K562 (cell line): ENCODE results near the gene HLA-DOB. TPM values are rescaled to one million over a fixed set of nuclear protein-coding genes. Genes with fewer than 3 reads are reported as not detected.

ENCODE experiments used
- CBFB ChIP-seq: sonication (generic); formaldehyde crosslinking; IDR thresholded peaks from 2 replicates; pipeline ENCODE4 v1.4.0; 2020; ENCODE audit warnings: mild to moderate bottlenecking, missing genetic modification reagents
- CCNT2 ChIP-seq: IDR thresholded peaks from 2 replicates; pipeline ENCODE4 v1.6.1; 2011; ENCODE audit warnings: borderline replicate concordance, low read depth, mild to moderate bottlenecking, moderate library complexity, mixed read lengths, low read length; ENCODE audit not compliant: insufficient read length; ENCODE audit errors: extremely low read depth
- DLX4 ChIP-seq: fragments of 250-450 bp; sonication (Bioruptor Pico); IDR thresholded peaks from 2 replicates; pipeline ENCODE4 v1.6.1; 2021; ENCODE audit warnings: mild to moderate bottlenecking
- E4F1 ChIP-seq: fragments of 250-450 bp; sonication (Bioruptor Pico); IDR thresholded peaks from 2 replicates; pipeline ENCODE4 v1.5.0; 2021; ENCODE audit warnings: mild to moderate bottlenecking, borderline replicate concordance
- GATAD2B ChIP-seq: fragments of 450-650 bp; IDR thresholded peaks from 2 replicates; pipeline ENCODE4 v1.6.1; 2017; ENCODE audit warnings: mild to moderate bottlenecking, borderline replicate concordance
- GTF2F1 ChIP-seq: IDR thresholded peaks from 2 replicates; pipeline ENCODE4 v1.6.1; 2011; ENCODE audit warnings: low read depth, low read length, improper control_type of control experiment
- HMGXB4 ChIP-seq: sonication (generic); formaldehyde crosslinking; IDR thresholded peaks from 2 replicates; pipeline ENCODE4 v1.8.1; 2023; ENCODE audit warnings: mild to moderate bottlenecking, missing genetic modification reagents
- NCOA2 ChIP-seq, 2 experiments: fragments of 450-650 bp; IDR thresholded peaks; 2 replicates each; pipeline ENCODE4 v1.6.1; 2018; ENCODE audit warnings: mild to moderate bottlenecking in 2 of 2, moderate library complexity in 1 of 2; ENCODE audit not compliant: partially characterized antibody in 2 of 2
- PRPF4 ChIP-seq: fragments of 200-400 bp; formaldehyde crosslinking; IDR thresholded peaks from one replicate; pipeline ENCODE4 v1.6.1; 2017; ENCODE audit warnings: low read length, low read depth, mild to moderate bottlenecking; ENCODE audit not compliant: insufficient read depth, poor library complexity, severe bottlenecking
- SMC3 ChIP-seq: conservative IDR thresholded peaks from 2 replicates; pipeline ENCODE4 v1.6.1; 2011; ENCODE audit warnings: low read depth, low read length, improper control_type of control experiment; ENCODE audit not compliant: insufficient read depth
- SOX6 ChIP-seq: fragments of 450-650 bp; IDR thresholded peaks from 2 replicates; pipeline ENCODE4 v1.6.1; 2014; ENCODE audit warnings: mild to moderate bottlenecking
- SPI1 ChIP-seq: IDR thresholded peaks from 2 replicates; pipeline ENCODE4 v1.6.1; 2011; ENCODE audit warnings: low read depth, low read length, control low read depth, borderline replicate concordance
- USF2 ChIP-seq: sonication (generic); formaldehyde crosslinking; IDR thresholded peaks from 2 replicates; pipeline ENCODE4 v1.5.0; 2020; ENCODE audit warnings: missing genetic modification reagents
- XRCC3 ChIP-seq: fragments of 450-650 bp; IDR thresholded peaks from 2 replicates; pipeline ENCODE4 v1.6.1; 2017; ENCODE audit warnings: mild to moderate bottlenecking, moderate library complexity
- ZBTB26 ChIP-seq: fragments of 450-650 bp; formaldehyde crosslinking; IDR thresholded peaks from 2 replicates; pipeline ENCODE4 v1.4.0; 2022; ENCODE audit warnings: missing genetic modification characterization
- ZBTB9 ChIP-seq: fragments of 450-650 bp; formaldehyde crosslinking; IDR thresholded peaks from 2 replicates; pipeline ENCODE4 v1.4.0; 2020; ENCODE audit warnings: mild to moderate bottlenecking, moderate library complexity
- ZNF134 ChIP-seq: fragments of 250-450 bp; sonication (Bioruptor Pico); conservative IDR thresholded peaks from 2 replicates; pipeline ENCODE4 v1.4.0; 2020
- ZNF41 ChIP-seq: fragments of 250-450 bp; sonication (Bioruptor Pico); conservative IDR thresholded peaks from 2 replicates; pipeline ENCODE4 v1.4.0; 2020; ENCODE audit warnings: mild to moderate bottlenecking
- ZNF57 ChIP-seq: fragments of 450-650 bp; formaldehyde crosslinking; IDR thresholded peaks from 2 replicates; pipeline ENCODE4 v1.4.0; 2020; ENCODE audit warnings: mild to moderate bottlenecking, moderate library complexity
- polyA plus RNA-seq, 8 experiments: library from polyadenylated mRNA; depleted of rRNA in 4 of 8; stranded (reverse) in 5 of 8; unstranded in 3 of 8; fragments of >200 nt; fragmentation: Nextera tagmentation in 2 of 8; fragmentation: Illumina TruSeq in 1 of 8; extraction: Ambion mirVana in 2 of 8; extraction: Trizol in 1 of 8; gene quantifications; 2 replicates each; pipeline versions ENCODE4 v1.2.1 to v1.2.3, GENCODE V29; 2011 to 2014; ENCODE audit warnings: inconsistent platforms in 1 of 8, missing spikeins in 1 of 8
- total RNA-seq, 7 experiments: library from RNA; depleted of rRNA in 6 of 7; stranded (reverse); fragments of >200 nt in 6 of 7; fragmentation: Illumina TruSeq in 2 of 7; extraction: Trizol in 2 of 7; gene quantifications; 2 replicates each; pipeline versions ENCODE4 v1.2.1 to v1.2.3, GENCODE V29; 2011 to 2021; ENCODE audit warnings: low replicate concordance in 1 of 7

The HLA-DOB gene
- total and polyA plus RNA-seq, 9 of the 15 experiments (the other 6 are each of a cell fraction or from before 2014, with no cell fraction given): 1.2 to 4.0 (median 2.5) TPM

GRCh38 chr6:32853541-32854375 is 37.0 kb upstream of the HLA-DOB start, which contains the start of the genes PSMB9 and TAP1 (continued):
- no peak for TF ChIP-seq DLX4 (CRISPR knock-in tag)
- 0 out of 2 replicates have a peak, but pooled peaks have one; percentile 2 for TF ChIP-seq ZBTB26
- no peak; the same call in 1 of the 2 replicates for TF ChIP-seq ZBTB9
- no peak for TF ChIP-seq USF2 (CRISPR knock-in tag)
- peak; percentile 84 for TF ChIP-seq SMC3
- TF ChIP-seq ZNF57 (CRISPR knock-in tag): no peak
- TF ChIP-seq E4F1 (CRISPR knock-in tag): no peak
- no peak for TF ChIP-seq SPI1
- TF ChIP-seq CBFB (CRISPR knock-in tag): no peak
- peak; percentile 82 for TF ChIP-seq CCNT2
- TF ChIP-seq XRCC3: no peak
- peak; percentile 91; the same call in 1 of the 2 replicates for TF ChIP-seq GTF2F1
- TF ChIP-seq PRPF4: no peak
- no peak for TF ChIP-seq GATAD2B
- TF ChIP-seq SOX6: peak; percentile 58; the same call in 1 of the 2 replicates
- TF ChIP-seq ZNF134: no peak
- TF ChIP-seq NCOA2 (IDR thresholded peaks at IDR 0.05; ENCODE audit: partially characterized antibody in 2 of 2): no peak
- TF ChIP-seq HMGXB4 (CRISPR knock-in tag): no peak
- no peak for TF ChIP-seq ZNF41 (CRISPR knock-in tag)
